AG08396 (cell line): ENCODE results near the gene ITGA6.
A peak's percentile ranks its signal among the peaks of the same experiment; 100 is the strongest.
"Not testable (repeated sequence)": the region's sequence is repeated elsewhere in the genome, so short reads cannot be mapped to it uniquely, and the experiment has no call there.

ENCODE experiments used
- DNase-seq: peaks from one replicate; pipeline ENCODE4 v3.0.0; 2012; ENCODE audit warnings: low spot score, mixed read lengths

The ITGA6 gene

DNA sequence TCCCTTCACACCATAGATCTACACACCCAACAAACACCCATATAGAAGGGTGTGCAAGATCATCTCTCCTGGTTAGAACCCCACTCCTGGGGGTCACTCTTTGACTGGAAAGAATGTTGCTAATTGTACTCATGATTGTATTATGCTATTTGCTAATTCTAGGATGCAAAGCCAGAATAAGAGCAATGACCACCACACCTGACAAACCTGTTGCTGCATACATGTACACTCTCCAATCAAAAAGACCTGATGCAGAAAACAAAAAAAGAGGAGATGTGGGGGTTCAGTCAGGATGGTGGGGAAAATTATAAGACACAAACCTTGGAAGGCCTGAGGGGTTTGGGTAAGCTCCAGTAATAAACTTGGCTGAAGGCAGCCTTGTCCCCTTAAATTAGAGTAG lies 91.6 kb downstream of the ITGA6 start:
- DNase-seq: no peak

DNA sequence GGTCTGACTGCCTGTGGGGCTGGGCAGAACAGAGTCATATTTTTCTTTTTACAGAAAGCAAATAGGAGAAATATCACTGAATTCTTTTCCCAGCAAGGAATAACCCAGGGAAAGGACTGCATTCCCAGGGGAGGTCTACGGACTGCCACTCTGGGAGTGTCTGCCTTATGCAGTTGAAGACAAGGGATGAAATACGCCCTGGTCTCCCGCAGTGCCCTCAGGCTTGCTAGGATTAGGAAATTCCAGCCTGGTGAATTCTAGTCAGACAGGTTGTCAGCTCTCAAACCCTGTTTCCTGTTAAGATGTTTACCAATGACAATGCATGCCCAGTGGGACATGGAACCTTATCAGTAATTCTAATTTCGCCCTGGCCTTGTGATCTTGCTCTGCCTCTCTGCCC lies 98.2 kb downstream of the ITGA6 start:
- DNase-seq: no peak

DNA sequence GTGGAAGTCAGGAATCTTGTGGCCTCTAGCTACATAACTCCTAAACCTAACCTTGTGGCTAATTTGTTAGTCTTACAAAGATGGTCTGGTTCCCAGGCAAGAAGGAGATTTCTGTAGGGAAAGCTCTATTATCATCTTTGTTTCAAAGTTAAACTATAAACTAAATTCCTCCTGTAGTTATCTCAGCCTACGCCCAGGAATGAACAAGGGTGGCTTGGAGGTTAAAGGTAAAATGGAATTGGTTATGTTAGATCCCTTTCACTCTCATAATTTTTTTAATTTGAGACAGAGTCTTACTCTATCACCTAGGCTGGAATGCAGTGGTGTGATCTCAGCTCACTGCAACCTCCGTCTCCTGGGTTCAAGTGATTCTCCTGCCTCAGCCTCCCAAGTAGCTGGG lies 103.9 kb downstream of the ITGA6 start:
- DNase-seq: no peak

DNA sequence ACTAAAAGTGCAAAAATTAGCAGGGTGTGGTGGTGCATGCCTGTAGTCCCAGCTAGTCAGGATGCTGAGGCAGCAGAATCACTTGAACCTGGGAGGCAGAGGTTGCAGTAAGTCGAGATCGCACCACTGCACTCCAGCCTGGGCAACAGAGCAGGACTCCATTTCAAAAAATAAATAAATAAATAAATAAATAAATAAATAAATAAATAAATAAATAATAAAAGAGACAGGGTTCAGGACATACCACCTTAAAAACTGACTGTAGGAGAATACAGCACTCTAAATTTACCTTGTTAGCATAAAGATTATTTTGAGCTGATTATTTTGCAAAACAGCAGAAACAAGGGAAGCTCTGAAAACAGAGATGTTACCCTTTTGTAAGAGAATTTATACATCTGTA lies 105.1 kb downstream of the ITGA6 start:
- not testable (repeated sequence) for DNase-seq

DNA sequence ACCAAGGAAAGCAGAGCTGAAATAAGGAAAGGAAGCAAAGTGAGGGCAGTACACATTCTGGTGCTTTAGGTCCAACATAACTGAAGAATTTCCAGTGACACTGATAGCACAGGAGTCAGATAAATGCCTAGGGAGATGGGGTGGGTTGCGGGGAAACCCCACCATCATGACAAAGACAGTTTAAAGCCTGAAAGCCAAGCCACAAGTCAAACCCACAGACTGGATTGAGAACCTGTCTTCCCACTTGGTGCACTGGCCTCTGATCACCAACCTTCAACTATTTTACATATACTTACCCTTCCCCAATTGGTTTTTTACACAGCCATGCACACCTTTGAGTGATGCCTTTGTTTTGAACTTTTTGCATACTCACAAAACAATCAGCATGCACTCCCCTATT lies 106.3 kb downstream of the ITGA6 start:
- DNase-seq: no peak

DNA sequence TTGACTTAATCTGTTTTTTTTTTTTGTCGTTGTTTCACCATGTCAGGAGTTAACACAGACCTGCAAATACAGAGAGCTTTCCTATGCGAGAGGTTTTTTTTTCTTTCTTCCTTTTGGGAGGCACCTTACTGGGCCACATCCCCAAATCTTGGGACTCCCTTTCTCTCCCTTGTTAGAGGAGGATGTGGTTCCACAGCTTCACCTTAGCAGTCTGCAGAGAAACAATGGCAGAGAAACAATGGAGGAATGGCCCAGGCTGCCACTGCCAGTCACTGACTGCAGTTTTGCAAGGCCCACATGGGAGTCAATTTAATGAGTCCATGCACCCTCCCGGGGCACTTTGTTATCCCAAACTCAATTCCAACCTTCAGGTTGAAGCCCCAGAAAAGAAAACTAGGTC lies 107.7 kb downstream of the ITGA6 start:
- no peak for DNase-seq

DNA sequence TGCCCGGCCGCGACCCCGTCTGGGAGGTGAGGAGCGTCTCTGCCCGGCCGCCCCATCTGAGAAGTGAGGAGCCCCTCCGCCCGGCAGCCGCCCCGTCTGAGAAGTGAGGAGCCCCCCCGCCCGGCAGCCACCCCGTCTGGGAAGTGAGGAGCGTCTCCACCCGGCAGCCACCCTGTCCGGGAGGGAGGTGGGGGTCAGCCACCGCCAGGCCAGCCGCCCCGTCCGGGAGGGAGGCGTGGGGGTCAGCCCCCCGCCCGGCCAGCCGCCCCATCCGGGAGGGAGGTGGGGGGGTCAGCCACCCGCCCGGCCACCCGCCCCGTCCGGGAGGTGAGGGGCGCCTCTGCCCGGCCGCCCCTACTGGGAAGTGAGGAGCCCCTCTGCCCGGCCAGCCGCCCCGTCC lies 110.5 kb downstream of the ITGA6 start:
- DNase-seq: not testable (repeated sequence)

DNA sequence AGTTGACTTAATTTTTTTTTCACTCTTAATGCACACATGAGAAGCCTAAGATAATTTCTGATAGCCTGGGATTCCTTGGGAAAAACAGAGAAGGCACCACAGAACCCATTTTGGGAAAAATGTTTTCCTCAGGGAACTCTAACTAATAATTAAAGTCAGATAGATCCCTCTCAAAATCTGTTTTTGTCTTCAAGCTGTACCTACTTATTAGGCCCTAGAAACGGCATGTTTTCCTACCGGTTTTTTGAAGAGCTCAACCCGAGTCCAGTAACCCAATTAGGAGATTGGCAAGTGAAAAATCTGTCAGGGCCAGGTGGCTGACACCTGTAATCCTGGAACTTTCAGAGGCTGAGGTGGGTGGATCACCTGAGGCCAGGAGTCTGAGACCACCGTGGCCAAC lies 112.4 kb downstream of the ITGA6 start:
- DNase-seq: no peak

DNA sequence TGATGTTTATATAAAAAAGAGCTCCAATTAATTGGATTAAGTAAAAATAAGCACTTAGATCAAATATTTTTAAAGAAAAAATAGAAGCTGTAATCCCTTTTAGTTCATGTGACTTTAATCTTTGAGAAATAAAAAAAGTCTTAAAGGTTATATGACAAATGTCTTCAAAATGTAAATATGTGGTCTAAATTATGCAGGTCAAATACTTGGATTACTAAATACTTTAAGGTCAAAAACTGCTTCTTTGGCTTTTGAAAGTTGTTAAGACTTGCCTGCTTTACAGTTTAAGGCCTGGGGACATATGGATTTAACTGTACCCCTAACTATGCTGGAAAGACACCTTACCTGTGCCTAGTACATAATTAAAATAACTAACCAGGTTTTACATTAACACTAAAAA lies 113.0 kb downstream of the ITGA6 start:
- no peak for DNase-seq

DNA sequence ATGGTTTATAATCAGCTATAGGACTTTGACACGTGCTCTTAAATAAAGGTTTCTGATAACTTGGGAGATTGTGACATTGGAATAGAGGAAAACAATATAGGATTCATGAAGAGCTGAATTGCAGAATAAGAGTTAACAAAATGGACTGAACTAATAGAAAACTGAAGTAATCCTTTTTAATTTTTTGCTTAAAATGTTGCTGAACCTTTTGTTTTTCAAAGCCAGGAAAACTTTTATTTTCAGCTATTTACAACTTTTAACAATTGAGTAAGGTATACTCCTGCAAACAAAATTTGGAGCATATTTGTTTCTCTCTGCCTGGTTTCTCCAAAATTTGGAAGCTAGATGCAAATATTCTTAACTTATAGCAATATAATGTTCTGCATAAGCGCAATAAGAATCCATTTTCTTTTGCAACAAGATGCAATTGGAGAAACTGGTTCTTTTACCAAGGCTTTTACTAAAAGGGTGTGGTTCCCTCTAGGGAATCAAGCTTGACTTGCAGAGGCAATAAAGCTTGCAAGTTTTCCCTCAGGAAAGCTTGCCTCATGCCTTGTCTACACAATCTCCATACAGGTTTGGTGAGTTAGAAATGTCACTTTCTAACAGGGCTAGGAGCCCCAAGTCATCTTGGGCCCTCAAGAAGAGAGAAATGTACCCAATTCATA lies 118.2 kb downstream of the ITGA6 start:
- DNase-seq: no peak

DNA sequence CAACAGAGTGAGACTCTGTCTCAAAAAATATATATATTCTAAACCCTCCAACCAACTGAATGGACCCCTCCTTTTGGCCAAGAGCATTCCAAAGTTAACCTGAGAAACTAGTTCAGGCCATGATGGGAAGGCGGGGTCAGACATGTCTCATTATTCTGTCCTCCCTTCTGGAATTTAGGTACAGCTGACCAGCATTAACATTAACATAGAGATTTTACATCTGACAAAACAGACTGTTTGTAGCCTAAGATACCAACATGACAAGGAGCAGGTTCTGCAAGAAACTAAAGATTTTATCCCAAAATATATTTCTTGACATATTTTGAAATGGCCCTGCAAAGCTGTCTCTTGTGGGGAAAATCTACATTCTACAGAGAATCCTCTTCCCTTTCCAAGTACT lies 121.7 kb downstream of the ITGA6 start:
- no peak for DNase-seq

DNA sequence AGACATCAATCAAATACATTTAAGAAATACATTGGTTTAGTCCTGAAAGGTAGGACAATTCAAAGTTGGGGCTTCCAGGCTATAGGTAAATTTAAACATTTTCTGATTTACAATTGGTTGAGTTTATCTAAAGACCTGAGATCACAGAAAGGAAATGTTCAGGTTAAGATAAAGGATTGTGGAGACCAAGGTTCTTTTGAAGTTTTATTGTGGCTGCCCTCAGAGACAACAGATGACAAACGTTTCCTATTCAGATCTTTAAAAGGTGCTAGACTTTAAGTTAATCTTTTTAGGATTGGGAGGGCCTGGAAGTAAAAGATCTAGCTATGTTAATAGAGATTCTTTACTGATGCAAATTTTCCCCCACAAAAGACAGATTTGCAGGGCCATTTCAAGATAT lies 122.4 kb downstream of the ITGA6 start:
- not testable (repeated sequence) for DNase-seq

DNA sequence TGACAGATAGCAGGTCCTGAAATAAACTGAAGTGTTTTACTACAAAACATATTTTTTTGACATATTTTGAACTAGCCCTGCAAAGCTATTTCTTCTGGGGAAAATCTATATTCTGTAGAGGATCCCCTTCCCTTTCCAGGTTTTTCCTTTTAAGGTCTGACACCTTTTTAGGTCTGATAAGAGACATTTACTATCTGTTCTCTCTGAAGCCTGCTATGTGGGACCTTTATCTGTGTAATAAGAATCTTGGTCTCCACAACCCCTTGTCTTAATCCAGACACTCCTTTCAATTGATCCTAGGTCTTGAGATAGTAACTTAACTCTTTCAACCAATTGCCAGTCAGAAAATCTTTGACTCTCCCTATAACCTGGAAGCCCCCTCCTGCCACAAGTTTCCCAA lies 123.0 kb downstream of the ITGA6 start:
- no peak for DNase-seq

DNA sequence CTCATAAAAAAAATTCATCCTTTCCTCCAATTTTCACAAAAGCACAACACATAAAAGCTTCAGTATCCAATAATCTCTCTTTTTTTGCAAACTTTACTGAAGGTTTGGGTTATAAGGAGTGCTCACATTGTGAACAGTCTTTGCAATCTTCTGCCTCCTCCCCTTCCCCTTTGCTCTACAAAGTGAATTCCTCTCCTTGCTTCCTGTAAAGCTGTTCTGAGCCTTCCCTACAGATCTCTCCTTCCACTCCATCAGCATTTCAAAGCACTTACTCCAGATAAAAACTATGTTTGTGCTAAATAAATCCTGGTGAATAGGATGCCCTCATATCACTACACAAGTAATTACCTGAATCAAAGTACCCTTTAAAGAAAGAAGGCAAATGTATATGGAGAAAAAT lies 123.9 kb downstream of the ITGA6 start:
- DNase-seq: no peak

DNA sequence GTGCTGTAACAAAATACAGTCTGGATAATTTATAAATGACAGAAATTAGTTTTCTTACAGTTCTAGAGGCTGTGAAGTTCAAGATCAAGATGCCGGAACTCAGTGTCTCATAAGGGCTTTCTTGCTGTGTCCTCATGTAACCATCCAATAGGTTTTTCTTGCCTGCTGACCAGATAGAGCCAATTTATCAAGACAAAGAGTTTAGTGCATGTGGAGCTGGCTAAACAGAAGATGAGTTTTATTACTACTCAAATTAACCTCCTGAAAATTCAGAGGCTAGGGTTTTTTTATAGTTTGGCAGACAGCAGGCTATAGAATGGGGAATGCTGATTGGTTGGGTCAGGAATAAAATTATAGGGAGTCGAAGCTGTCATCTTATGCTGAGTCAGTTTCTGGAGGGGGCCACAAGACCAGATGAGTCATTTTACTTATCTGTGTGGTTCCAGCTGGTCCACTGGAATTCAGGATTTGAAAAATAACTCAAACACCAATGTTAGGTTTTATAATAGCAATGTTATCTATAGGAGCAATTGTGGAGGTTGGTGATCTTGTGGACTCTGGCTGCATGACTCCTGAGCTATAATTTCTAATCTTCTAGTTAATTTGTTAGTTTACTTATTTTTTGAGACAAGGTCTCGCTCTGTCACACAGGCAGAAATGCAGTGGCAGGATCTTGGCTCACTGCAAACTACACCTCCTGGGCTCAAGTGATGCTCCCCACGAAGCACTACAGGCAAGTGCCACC lies 125.3 kb downstream of the ITGA6 start:
- peak; percentile 65 for DNase-seq

DNA sequence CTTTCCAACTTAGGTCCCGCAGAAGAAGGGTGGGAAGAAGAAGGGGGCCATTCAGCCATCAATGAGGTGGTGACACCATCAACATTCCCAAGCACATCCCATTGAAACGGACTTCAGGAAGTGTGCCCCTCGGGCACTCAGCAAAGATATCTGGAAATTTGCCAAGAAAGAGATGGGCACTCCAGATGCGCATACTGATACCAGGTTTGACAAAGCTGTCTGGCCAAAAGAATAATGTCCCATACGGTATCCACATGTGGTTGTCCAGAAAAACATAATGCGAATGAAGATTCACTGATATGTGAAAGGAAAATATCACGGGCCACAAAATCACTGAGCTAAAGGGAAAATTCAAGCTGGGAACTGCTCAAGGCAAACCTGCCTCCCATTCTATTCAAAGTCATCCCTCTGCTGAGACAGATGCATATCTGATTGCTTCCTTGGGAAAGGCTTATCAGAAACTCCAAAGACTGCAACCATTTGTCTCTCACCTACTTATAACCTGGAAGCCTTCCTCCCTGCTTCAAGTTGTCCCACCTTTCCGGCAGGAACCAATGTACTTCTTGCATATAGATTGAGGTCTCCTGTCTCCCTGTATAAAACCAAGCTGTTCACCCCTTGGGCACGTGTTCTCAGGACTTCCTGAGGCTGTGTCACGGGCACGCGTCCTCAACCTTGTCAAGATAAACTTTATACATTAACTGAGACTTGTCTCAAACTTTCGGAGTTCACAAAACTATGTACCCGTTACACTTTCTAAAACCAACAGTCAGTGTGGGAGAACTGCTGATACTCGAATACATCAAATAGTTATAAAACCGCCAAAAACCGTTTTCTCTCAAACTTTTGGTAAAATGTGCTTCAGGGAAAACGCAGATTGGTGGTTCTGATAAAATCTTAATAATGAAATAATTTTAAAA lies 127.2 kb downstream of the ITGA6 start:
- DNase-seq: no peak

DNA sequence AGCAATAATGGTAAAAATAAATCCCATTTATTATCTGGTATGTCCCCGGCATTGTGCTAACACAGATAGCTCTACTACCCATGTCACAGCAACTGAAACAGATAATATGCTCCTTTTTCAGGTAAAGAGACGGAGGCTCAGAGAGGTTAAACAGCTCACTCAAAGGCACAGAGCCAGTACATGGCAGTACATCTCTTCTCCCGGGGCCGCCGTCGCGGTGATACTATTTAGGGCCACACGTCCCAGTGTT lies 127.8 kb downstream of the ITGA6 start:
- DNase-seq: no peak
